Measurements from ENCODE around the gene MMP24OS. TPM values are rescaled to one million over a fixed set of nuclear protein-coding genes. Genes with fewer than 3 reads are reported as not detected.

The MMP24OS gene
- total and polyA plus RNA-seq, 2 donors (not counting 3 experiments of a cell fraction or from before 2014, with no cell fraction given): 35.1 to 55.6 TPM

DNA sequence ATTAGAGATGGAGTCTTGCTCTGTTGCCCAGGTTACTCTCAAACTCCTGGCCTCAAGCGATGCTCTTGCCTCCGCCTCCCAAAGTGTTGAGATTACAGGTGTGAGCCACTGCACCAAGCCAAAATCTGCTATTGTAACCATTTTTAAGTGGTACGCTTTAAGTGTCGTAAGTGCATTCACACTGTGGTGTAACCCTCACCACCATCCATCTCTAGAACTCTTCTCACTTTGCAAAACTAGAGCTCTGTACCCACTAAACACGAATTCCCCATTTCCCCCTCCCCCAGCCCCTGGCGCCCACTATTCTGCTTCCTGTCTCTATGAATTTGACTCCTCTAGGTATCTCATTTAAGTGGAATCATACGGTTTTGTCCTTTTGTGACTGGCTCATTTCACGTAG, 17.1 kb upstream of the MMP24OS start:
- FAIRE-seq: no peak
- Histone ChIP-seq H3K4me2 (ENCODE audit: insufficient read depth, low read length) (no peak overlapping the region), H3K27ac (ENCODE audit: insufficient read depth, low read depth, low read length) (no peak overlapping the region), H3K4me1 (ENCODE audit: control insufficient read depth, extremely low read depth, insufficient read depth, low read length) (peaks cover 5% of the 10 kb centered on the region), H3K4me3 (replicated peaks in 1 of 3; ENCODE audit: insufficient read depth in 1 of 3, low read depth in 1 of 3, low read length in 3 of 3) (no peak overlapping the region), H3K79me2 (ENCODE audit: control insufficient read depth, insufficient read depth, low read length) (no peaks in the 10 kb centered on the region), H3K9ac (replicated peaks; ENCODE audit: extremely low read depth, insufficient read depth, low read length) (no peak overlapping the region), H3K9me1 (replicated peaks; ENCODE audit: control insufficient read depth, extremely low read depth, insufficient read depth, low read length) (no peaks in the 10 kb centered on the region), H2AFZ (ENCODE audit: low read depth, low read length) (no peak overlapping the region), H3K36me3 (ENCODE audit: control insufficient read depth in 2 of 2, extremely low read depth in 1 of 2, insufficient read depth in 2 of 2, low read length in 2 of 2) (no peaks in the 10 kb centered on the region), H4K20me1 (replicated peaks; ENCODE audit: control insufficient read depth, extremely low read depth, insufficient read depth, low read length) (no peaks in the 10 kb centered on the region), H3K9me3 (replicated peaks; ENCODE audit: control insufficient read depth, insufficient read depth, low read length) (no peaks in the 10 kb centered on the region), H3K27me3 (ENCODE audit: control insufficient read depth in 2 of 2, insufficient read depth in 2 of 2, low read length in 2 of 2) (peaks cover 0 to 2% of the 10 kb centered on the region in 2 experiments)
- no peak for DNase-seq (ENCODE audit: low read depth, low spot score)
- dilution Hi-C loops (cut with MboI; ENCODE audit: extremely low pct_ligation_motif_present, low sequenced_read_pairs) (no loop called here), intact Hi-C loops (cut with micrococcal nuclease) (no loop called here)
- BruUV-seq (replicated peaks): no TSS peak
- ChIA-PET CTCF (no interaction called here), POLR2A (no interaction called here)
- TF ChIP-seq, protein P1, sequence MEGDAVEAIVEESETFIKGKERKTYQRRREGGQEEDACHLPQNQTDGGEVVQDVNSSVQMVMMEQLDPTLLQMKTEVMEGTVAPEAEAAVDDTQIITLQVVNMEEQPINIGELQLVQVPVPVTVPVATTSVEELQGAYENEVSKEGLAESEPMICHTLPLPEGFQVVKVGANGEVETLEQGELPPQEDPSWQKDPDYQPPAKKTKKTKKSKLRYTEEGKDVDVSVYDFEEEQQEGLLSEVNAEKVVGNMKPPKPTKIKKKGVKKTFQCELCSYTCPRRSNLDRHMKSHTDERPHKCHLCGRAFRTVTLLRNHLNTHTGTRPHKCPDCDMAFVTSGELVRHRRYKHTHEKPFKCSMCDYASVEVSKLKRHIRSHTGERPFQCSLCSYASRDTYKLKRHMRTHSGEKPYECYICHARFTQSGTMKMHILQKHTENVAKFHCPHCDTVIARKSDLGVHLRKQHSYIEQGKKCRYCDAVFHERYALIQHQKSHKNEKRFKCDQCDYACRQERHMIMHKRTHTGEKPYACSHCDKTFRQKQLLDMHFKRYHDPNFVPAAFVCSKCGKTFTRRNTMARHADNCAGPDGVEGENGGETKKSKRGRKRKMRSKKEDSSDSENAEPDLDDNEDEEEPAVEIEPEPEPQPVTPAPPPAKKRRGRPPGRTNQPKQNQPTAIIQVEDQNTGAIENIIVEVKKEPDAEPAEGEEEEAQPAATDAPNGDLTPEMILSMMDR (IDR thresholded peaks at IDR 0.05; ENCODE audit: extremely low read depth in 1 of 2, insufficient read depth in 1 of 2, low read depth in 1 of 2, low read length in 2 of 2): no peak
- TF ChIP-seq GATA2 (IDR thresholded peaks at IDR 0.05; ENCODE audit: insufficient read depth, insufficient read length, low read depth, low read length): no peak
- no peak for TF ChIP-seq POLR2A (IDR thresholded peaks at IDR 0.05; ENCODE audit: low read depth, low read length)
- TF ChIP-seq JUN (IDR thresholded peaks at IDR 0.05; ENCODE audit: borderline replicate concordance, insufficient read depth, insufficient read length, low read depth): no peak
- TF ChIP-seq FOS (IDR thresholded peaks at IDR 0.05; ENCODE audit: borderline replicate concordance, insufficient read depth, low read length): no peak
- no peak for TF ChIP-seq MYC (IDR thresholded peaks at IDR 0.05; ENCODE audit: low read depth, low read length)
- no peak for TF ChIP-seq POLR2AphosphoS5 (IDR thresholded peaks at IDR 0.05; ENCODE audit: insufficient read depth, low read depth, low read length)
- TF ChIP-seq, protein P2, sequence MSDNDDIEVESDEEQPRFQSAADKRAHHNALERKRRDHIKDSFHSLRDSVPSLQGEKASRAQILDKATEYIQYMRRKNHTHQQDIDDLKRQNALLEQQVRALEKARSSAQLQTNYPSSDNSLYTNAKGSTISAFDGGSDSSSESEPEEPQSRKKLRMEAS (IDR thresholded peaks at IDR 0.05; ENCODE audit: insufficient read depth, insufficient read length): no peak
